Measurements from ENCODE around the gene HYCC2. TPM values are rescaled to one million over a fixed set of nuclear protein-coding genes. Genes with fewer than 3 reads are reported as not detected.

Gene HYCC2
- total RNA-seq, 3 donors from 2014 or later: 33.2 to 55.6 (median 48.2) TPM

DNA sequence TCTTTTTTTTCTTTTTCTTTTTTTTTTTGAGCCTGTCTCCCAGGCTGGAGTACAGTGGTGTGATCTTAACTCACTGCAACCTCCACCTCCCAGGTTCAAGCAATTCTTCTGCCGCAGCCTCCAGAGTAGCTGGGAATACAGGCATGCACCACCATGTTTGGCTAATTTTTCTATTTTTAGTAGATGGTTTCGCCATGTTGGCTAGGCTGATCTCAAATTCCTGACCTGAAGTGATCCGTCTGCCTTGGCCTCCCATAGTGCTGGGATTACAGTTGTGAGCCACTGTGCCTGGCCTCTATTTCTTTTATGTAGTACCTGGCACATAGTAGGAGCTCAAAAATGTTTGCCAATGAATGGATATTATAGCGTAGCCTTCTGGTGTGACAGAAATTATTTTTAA, 37.7 kb upstream of the HYCC2 start:
- intact Hi-C loops (cut with DNase I, micrococcal nuclease): no loop called here
- Histone ChIP-seq H3K9me3 (no peaks in the 10 kb centered on the region), H3K4me3 (no peak overlapping the region), H3K4me1 (ENCODE audit: low read depth) (no peaks in the 10 kb centered on the region), H3K36me3 (ENCODE audit: low read depth) (no peaks in the 10 kb centered on the region)
- DNase-seq (no peak), ATAC-seq (no peak)
- TF ChIP-seq, protein P1, sequence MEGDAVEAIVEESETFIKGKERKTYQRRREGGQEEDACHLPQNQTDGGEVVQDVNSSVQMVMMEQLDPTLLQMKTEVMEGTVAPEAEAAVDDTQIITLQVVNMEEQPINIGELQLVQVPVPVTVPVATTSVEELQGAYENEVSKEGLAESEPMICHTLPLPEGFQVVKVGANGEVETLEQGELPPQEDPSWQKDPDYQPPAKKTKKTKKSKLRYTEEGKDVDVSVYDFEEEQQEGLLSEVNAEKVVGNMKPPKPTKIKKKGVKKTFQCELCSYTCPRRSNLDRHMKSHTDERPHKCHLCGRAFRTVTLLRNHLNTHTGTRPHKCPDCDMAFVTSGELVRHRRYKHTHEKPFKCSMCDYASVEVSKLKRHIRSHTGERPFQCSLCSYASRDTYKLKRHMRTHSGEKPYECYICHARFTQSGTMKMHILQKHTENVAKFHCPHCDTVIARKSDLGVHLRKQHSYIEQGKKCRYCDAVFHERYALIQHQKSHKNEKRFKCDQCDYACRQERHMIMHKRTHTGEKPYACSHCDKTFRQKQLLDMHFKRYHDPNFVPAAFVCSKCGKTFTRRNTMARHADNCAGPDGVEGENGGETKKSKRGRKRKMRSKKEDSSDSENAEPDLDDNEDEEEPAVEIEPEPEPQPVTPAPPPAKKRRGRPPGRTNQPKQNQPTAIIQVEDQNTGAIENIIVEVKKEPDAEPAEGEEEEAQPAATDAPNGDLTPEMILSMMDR (IDR thresholded peaks at IDR 0.05): no peak

DNA sequence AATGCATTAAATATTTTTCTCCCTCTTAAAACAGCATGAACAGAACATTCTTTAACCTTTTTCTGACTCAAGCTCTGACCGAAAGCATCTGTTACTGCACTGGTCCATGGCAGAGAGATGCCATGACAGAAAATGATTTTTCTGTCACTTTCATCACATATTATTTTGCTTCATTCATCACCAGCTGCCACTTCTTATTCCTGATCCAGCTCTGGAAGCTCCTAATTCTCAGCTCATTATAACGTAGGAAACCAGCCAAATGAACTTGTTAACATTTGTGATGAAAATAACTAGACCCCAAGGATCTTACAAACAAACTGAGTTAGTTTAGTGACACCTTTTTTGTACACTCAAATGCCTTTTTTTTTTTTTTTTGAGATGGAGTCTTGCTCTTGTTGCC, 36.9 kb upstream of the HYCC2 start:
- DNase-seq (no peak), ATAC-seq (no peak)
- intact Hi-C loops (cut with DNase I, micrococcal nuclease): no loop called here
- no peaks in the 10 kb centered on the region for H3K36me3 ChIP-seq (ENCODE audit: low read depth)
- no peaks in the 10 kb centered on the region for H3K4me1 ChIP-seq (ENCODE audit: low read depth)
- H3K4me3 ChIP-seq: no peak overlapping the region
- TF ChIP-seq, protein P1 (IDR thresholded peaks at IDR 0.05): no peak
- H3K9me3 ChIP-seq: no peaks in the 10 kb centered on the region

DNA sequence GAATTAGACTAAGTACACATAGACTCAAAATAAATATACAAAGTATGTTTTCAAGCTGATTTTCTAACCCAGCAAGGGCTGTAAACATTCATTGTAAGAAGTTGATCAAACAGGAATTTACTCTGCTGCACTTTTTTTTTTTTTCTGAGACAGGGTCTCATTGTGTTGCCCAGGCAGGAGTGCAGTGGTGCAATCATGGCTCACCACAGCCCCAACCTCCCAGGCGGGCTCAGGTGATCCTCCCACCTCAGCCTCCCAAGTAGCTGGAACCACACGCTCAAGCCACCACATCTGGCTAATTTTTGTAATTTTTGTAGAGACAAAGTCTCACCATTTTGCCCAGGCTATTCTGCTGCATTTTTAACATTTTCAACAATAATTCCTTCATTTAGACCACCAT, 36.2 kb upstream of the HYCC2 start:
- no peak for ATAC-seq
- intact Hi-C loops (cut with DNase I, micrococcal nuclease): no loop called here

DNA sequence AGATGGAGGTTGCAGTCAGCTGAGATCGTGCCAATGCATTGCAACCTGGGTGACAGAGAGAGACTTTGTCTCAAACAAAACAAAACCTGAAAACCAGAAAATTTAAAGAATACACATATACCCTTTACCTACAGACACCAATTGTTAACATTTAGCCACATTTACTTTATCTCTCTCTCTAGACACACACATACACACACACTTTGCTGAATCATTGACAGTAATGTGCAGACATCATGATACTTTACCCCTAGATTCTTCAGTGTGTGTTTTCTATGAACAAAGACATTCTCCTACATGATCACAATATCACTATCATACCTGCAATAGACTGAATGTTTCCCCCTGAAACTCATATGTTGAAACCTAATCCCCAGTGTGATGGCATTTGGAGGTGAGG, 34.3 kb upstream of the HYCC2 start:
- TF ChIP-seq, protein P1 (IDR thresholded peaks at IDR 0.05): no peak
- ATAC-seq: no peak
- intact Hi-C loops (cut with DNase I, micrococcal nuclease): no loop called here

More for the DNA sequence above, 36.2 kb upstream of the HYCC2 start:
- Histone ChIP-seq H3K36me3 (ENCODE audit: low read depth) (no peaks in the 10 kb centered on the region), H3K4me1 (ENCODE audit: low read depth) (no peaks in the 10 kb centered on the region), H3K4me3 (no peak overlapping the region), H3K9me3 (no peaks in the 10 kb centered on the region)
- no peak for DNase-seq
- TF ChIP-seq, protein P1 (IDR thresholded peaks at IDR 0.05): no peak

DNA sequence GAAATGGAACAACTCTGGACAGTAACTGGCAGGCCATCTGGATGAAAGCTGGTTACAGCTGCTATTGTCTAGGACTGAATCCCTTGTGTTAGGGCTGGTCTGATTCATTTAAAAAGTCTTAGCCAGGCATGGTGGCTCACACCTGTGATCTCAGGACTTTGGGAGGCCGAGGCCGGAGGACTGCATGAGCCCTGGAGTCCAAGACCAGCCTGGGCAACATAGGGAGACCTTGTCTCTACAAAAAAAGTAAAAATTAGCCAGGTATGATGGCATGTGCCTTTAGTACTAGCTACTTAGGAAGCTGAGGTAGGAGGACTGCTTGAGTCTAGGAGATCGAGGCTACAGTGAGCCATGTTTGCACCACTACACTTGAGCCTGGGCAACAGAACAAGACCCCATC, 29.0 kb upstream of the HYCC2 start:
- ATAC-seq: no peak
- H3K9me3 ChIP-seq: no peaks in the 10 kb centered on the region
- no peak overlapping the region for H3K4me3 ChIP-seq
- TF ChIP-seq, protein P1 (IDR thresholded peaks at IDR 0.05): no peak
- no peak for DNase-seq
- no peaks in the 10 kb centered on the region for H3K36me3 ChIP-seq (ENCODE audit: low read depth)
- peaks cover 9% of the 10 kb centered on the region for H3K4me1 ChIP-seq (ENCODE audit: low read depth)
- intact Hi-C loops (cut with DNase I, micrococcal nuclease): no loop called here

More for the DNA sequence above, 34.3 kb upstream of the HYCC2 start:
- DNase-seq: no peak
- no peak overlapping the region for H3K4me3 ChIP-seq
- peaks cover 9% of the 10 kb centered on the region for H3K4me1 ChIP-seq (ENCODE audit: low read depth)
- no peaks in the 10 kb centered on the region for H3K36me3 ChIP-seq (ENCODE audit: low read depth)
- no peaks in the 10 kb centered on the region for H3K9me3 ChIP-seq

DNA sequence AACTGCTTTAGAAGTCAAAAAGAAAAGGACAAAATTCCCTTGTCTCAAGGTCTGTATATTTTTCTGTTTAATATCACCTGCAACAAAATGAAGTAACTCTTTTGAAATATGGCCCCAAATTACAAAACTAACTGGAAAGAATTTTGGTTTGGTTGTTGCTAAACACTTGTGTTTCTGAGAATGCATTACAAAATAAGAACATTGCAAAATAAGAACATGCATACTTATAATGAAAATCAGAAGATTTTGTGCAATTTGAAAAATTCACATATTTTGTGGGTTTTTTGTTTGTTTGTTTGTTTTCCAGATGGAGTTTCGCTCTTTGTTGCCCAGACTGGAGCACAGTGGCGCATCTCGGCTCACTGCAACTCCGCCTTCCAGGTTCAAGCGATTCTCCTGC, 22.1 kb upstream of the HYCC2 start:
- Histone ChIP-seq H3K4me3 (no peak overlapping the region), H3K4me1 (ENCODE audit: low read depth) (no peaks in the 10 kb centered on the region), H3K9me3 (no peaks in the 10 kb centered on the region), H3K36me3 (ENCODE audit: low read depth) (no peaks in the 10 kb centered on the region)
- DNase-seq: no peak
- intact Hi-C loops (cut with DNase I, micrococcal nuclease): no loop called here
- TF ChIP-seq, protein P1 (IDR thresholded peaks at IDR 0.05): no peak
- ATAC-seq: no peak

All from mucosa of descending colon (tissue), 3 donors.